Dendritic cell treated with granulocyte-macrophage colony-stimulating factor and Interleukin-4, amounts not matched to agents 40 ng/mL and 50 ng/mL, for 4 days (primary cell): Measurements from ENCODE around the gene LRSAM1.

Experiments
- H3K27ac Mint-ChIP-seq: one replicate; pipeline ENCODE4 v1.8.0; 2022; ENCODE audit warnings: mild to moderate bottlenecking, mixed read lengths
- H3K27me3 Mint-ChIP-seq: one replicate; pipeline ENCODE4 v1.8.0; 2022; ENCODE audit warnings: mild to moderate bottlenecking, mixed read lengths
- H3K36me3 Mint-ChIP-seq: one replicate; pipeline ENCODE4 v1.8.0; 2022; ENCODE audit warnings: low read depth, mixed read lengths
- H3K4me1 Mint-ChIP-seq: one replicate; pipeline ENCODE4 v1.8.0; 2022; ENCODE audit warnings: low read depth, mixed read lengths
- H3K4me3 Mint-ChIP-seq: one replicate; pipeline ENCODE4 v1.8.0; 2022; ENCODE audit warnings: mild to moderate bottlenecking, moderate library complexity, mixed read lengths
- H3K9me3 Mint-ChIP-seq: one replicate; pipeline ENCODE4 v1.8.0; 2022; ENCODE audit warnings: mixed read lengths
- intact Hi-C: fragments of 100-400 bp; cut with micrococcal nuclease; formaldehyde crosslinking; loops from one replicate; pipeline ENCODE4 v1.15.0; 2022

Gene LRSAM1

GRCh38 chr9:127419348-127419747, 32.0 kb upstream of the LRSAM1 start:
- Mint-ChIP-seq H3K4me1 (peaks cover 49% of the 10 kb centered on the region), H3K27ac (peak overlapping the region; percentile 77), H3K4me3 (no peak overlapping the region), H3K9me3 (no peaks in the 10 kb centered on the region), H3K27me3 (peaks cover 17% of the 10 kb centered on the region), H3K36me3 (peaks cover 12% of the 10 kb centered on the region)
- intact Hi-C loops: no loop called here

- Mint-ChIP-seq H3K27ac (no peak overlapping the region), H3K4me1 (peaks cover 54% of the 10 kb centered on the region), H3K36me3 (peaks cover 13% of the 10 kb centered on the region), H3K27me3 (peaks cover 6% of the 10 kb centered on the region), H3K4me3 (no peak overlapping the region), H3K9me3 (no peaks in the 10 kb centered on the region)
- intact Hi-C loops: loop anchor here (10.0 kb wide), 1 partner anchor 196 kb away; no protein-coding TSS in a partner anchor
Observed at GRCh38 chr9:127421057-127421456, 30.3 kb upstream of the LRSAM1 start.

DNA sequence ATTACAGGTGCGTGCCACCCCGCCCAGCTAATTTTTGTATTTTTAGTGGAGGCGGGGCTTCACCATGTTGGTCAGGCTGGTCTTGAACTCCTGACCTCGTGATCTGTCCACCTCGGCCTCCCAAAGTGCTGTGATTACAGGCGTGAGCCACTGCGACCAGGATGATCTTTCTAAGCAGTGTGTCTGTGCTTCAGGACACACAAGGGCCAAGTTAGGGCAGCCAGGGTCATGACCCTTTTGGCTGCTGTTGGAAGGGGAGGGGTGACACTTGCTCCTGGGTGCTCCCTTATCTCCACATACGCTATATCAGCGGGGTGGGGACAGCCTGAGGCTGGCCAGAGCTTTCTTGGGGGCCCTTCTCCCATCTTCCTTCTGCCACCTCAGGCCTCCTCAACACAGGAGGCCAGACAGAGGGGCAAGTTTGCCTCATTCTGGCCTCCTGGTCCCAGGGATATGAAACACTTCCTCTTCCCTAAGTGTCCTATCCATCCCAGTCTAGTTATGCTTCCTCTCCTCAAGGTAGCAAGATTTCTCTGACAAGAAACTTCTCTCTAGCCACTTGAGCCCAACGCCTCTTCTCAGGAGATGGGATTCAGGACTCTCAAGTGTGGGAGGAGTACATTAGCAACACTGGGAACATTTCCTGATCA, 29.1 kb upstream of the LRSAM1 start:
- no peaks in the 10 kb centered on the region for H3K27me3 Mint-ChIP-seq
- no peaks in the 10 kb centered on the region for H3K9me3 Mint-ChIP-seq
- H3K4me3 Mint-ChIP-seq: peak overlapping the region; percentile 99
- H3K27ac Mint-ChIP-seq: no peak overlapping the region
- peaks cover 59% of the 10 kb centered on the region for H3K4me1 Mint-ChIP-seq
- intact Hi-C loops: loop anchor here (10.0 kb wide), 1 partner anchor 197 kb away; no protein-coding TSS in a partner anchor
- peaks cover 22% of the 10 kb centered on the region for H3K36me3 Mint-ChIP-seq

DNA sequence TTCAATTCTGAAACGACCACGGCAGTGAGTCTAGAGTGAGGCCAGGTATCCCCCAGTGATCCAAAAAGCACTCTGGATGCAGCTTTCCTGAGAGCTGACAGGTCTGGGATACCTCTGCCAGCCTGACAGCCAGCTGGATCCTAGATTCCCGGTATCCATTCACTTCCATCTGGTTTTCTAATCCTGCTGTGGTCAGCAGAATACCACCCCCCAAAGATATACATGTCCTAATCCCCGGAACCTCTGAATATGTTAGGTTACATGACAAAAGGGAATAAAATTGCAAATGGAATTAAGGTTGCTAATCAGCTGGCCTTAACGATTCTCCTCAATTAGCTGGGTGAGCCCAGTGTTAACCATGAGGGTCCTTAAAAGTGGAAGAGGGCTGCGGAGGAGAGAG, 28.5 kb upstream of the LRSAM1 start:
- H3K4me1 Mint-ChIP-seq: peaks cover 57% of the 10 kb centered on the region
- H3K27ac Mint-ChIP-seq: peak overlapping the region; percentile 94
- H3K36me3 Mint-ChIP-seq: peaks cover 27% of the 10 kb centered on the region
- no peaks in the 10 kb centered on the region for H3K27me3 Mint-ChIP-seq
- H3K9me3 Mint-ChIP-seq: no peaks in the 10 kb centered on the region
- H3K4me3 Mint-ChIP-seq: peak overlapping the region; percentile 99
- intact Hi-C loops: loop anchor here (1.0 to 10.0 kb wide), 2 partner anchors 29 to 198 kb away; partner anchors contain the start of genes LRSAM1 and RPL12

- Mint-ChIP-seq H3K36me3 (peaks cover 34% of the 10 kb centered on the region), H3K9me3 (no peaks in the 10 kb centered on the region), H3K27me3 (no peaks in the 10 kb centered on the region), H3K4me1 (peaks cover 57% of the 10 kb centered on the region), H3K4me3 (peak overlapping the region; percentile 99), H3K27ac (peak overlapping the region; percentile 94)
- intact Hi-C loops: loop anchor here (1.0 to 10.0 kb wide), 2 partner anchors 28 to 199 kb away; partner anchors contain the start of genes LRSAM1 and RPL12
Observed at GRCh38 chr9:127423476-127423933, 27.8 kb upstream of the LRSAM1 start.

DNA sequence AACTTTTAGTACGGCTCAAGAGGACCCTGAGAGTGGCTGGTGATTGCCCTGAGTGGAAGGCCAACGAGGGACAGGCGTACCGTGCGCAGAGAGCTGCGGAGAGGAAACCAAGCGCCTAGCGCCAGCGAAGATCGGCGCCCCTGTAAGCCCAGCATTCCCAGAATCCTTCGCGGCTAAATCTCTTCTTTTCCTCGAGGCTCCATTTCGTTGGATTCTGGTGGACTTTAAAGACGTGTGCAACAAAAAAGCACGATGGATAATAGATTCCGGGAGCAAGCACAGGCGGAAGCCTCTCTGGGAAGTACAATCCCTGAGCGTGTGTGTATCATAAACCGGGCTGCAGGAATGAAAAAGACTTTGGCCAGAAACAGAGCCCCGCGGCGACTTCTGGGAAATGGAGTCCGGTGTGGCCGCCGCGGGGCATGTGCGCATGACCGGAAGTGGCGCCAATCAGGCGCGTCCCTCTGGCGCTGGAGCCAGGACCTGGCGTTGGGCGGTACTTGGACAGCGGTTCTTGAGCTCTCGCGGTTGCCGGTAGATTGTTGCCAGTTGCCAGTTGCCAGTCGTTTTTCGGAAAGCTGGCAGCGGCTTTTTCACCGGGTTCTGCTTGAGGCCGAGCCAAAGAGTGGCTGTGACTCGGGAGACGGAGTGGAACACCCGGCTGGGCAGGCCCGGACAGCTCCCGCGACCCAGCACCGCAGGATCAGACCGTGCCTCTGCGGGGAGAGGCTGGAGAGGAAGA, 27.2 kb upstream of the LRSAM1 start, which contains the start of gene ZNF79:
Gene ZNF79 (plus strand): TSS at position 449 of the 742 bp plus-strand sequence. CDS start 406 bp downstream, outside the sequence.
- intact Hi-C loops: loop anchor here (1.0 to 10.0 kb wide), 3 partner anchors 27 to 199 kb away; partner anchors contain the start of genes LRSAM1, RPL12 and SLC2A8
- Mint-ChIP-seq H3K4me1 (peaks cover 52% of the 10 kb centered on the region), H3K9me3 (no peaks in the 10 kb centered on the region), H3K36me3 (peaks cover 40% of the 10 kb centered on the region), H3K27me3 (no peaks in the 10 kb centered on the region), H3K4me3 (peak within 1 kb of the TSS; percentile 99), H3K27ac (peak within 1 kb of the TSS; percentile 94)

- Mint-ChIP-seq H3K36me3 (peaks cover 45% of the 10 kb centered on the region), H3K4me1 (peaks cover 47% of the 10 kb centered on the region), H3K27me3 (no peaks in the 10 kb centered on the region), H3K4me3 (peak overlapping the region; percentile 99), H3K27ac (peak overlapping the region; percentile 94), H3K9me3 (no peaks in the 10 kb centered on the region)
- intact Hi-C loops: loop anchor here (1.0 to 10.0 kb wide), 2 partner anchors 27 to 200 kb away; partner anchors contain the start of gene SLC2A8
Observed at GRCh38 chr9:127424676-127424999, 26.7 kb upstream of the LRSAM1 start.

DNA sequence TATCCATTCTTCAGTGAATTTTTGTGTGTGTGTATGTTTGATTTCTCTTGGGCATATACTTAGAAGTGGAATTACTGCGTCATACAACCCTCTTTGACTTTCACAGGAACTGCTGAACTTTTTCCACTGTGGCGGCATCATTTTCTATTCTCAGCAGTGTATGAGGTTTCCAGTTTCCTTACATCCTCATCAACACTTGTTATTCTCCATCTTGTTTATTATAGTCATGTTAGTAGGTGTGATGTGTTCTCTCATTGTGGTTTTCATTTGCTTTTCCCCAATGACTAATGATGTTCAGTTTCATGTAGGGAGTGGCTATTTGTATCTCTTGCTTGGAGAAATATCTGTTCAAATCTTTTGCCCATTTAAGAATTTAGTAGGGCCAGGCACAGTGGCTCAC, 24.6 kb upstream of the LRSAM1 start:
- H3K9me3 Mint-ChIP-seq: no peaks in the 10 kb centered on the region
- H3K27ac Mint-ChIP-seq: no peak overlapping the region
- no peaks in the 10 kb centered on the region for H3K27me3 Mint-ChIP-seq
- no peak overlapping the region for H3K4me3 Mint-ChIP-seq
- H3K4me1 Mint-ChIP-seq: peaks cover 40% of the 10 kb centered on the region
- intact Hi-C loops: loop anchor here (10.0 kb wide), 1 partner anchor 202 kb away; no protein-coding TSS in a partner anchor
- H3K36me3 Mint-ChIP-seq: peaks cover 63% of the 10 kb centered on the region

GRCh38 chr9:127428348-127428747, 23.0 kb upstream of the LRSAM1 start:
- H3K9me3 Mint-ChIP-seq: no peaks in the 10 kb centered on the region
- peaks cover 25% of the 10 kb centered on the region for H3K4me1 Mint-ChIP-seq
- intact Hi-C loops: loop anchor here (10.0 kb wide), 1 partner anchor 204 kb away; no protein-coding TSS in a partner anchor
- no peak overlapping the region for H3K27ac Mint-ChIP-seq
- H3K27me3 Mint-ChIP-seq: no peaks in the 10 kb centered on the region
- no peak overlapping the region for H3K4me3 Mint-ChIP-seq
- peaks cover 74% of the 10 kb centered on the region for H3K36me3 Mint-ChIP-seq

DNA sequence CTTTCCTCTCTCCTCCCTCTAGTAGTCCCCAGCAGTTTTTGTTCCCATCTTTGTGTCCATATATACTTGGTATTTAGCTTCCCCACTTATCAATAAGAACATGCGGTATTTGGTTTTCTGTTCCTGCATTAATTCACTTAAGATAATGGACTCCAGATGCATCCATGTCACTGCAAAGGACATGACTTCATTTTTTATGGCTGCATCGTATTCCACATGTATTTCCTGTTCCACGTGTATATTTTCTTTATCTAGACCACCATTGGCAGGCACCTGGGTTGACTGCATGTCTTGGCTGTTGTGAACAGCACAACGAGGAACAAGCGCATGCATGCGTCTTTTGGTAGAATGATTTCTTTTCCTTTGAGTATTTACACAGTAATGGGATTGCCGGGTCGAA, 20.9 kb upstream of the LRSAM1 start:
- no peaks in the 10 kb centered on the region for H3K9me3 Mint-ChIP-seq
- H3K27me3 Mint-ChIP-seq: no peaks in the 10 kb centered on the region
- intact Hi-C loops: no loop called here
- no peak overlapping the region for H3K27ac Mint-ChIP-seq
- H3K36me3 Mint-ChIP-seq: peaks cover 82% of the 10 kb centered on the region
- H3K4me1 Mint-ChIP-seq: peaks cover 15% of the 10 kb centered on the region
- H3K4me3 Mint-ChIP-seq: no peak overlapping the region

- H3K27ac Mint-ChIP-seq: no peak overlapping the region
- no peak overlapping the region for H3K4me3 Mint-ChIP-seq
- intact Hi-C loops: no loop called here
- H3K9me3 Mint-ChIP-seq: no peaks in the 10 kb centered on the region
- no peaks in the 10 kb centered on the region for H3K4me1 Mint-ChIP-seq
- no peaks in the 10 kb centered on the region for H3K27me3 Mint-ChIP-seq
- peaks cover 99% of the 10 kb centered on the region for H3K36me3 Mint-ChIP-seq
Observed at GRCh38 chr9:127437497-127438264, 13.6 kb upstream of the LRSAM1 start.

DNA sequence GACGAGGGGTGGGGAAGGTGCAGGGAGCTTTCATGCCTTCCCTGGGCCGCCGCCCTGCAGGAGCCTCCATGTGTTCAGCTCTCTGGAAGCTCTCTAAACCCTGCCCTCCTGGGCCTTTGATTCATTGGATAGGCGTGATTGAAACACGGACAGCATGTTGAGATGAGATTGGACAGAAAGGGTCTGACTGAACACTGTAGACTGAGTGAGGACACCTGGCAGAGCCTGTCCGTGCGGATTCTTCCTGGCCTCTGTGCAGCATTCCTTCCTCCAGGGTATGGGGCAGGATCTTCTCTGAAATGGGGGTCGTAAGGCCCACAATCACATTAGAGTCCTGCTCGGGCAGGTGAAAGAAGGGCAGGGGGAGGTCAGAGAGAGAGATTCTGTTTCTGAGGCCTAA, 12.9 kb upstream of the LRSAM1 start:
- no peak overlapping the region for H3K27ac Mint-ChIP-seq
- intact Hi-C loops: no loop called here
- H3K4me3 Mint-ChIP-seq: no peak overlapping the region
- peaks cover 99% of the 10 kb centered on the region for H3K36me3 Mint-ChIP-seq
- no peaks in the 10 kb centered on the region for H3K4me1 Mint-ChIP-seq
- no peaks in the 10 kb centered on the region for H3K27me3 Mint-ChIP-seq
- H3K9me3 Mint-ChIP-seq: no peaks in the 10 kb centered on the region

- H3K4me3 Mint-ChIP-seq: no peak overlapping the region
- no peak overlapping the region for H3K27ac Mint-ChIP-seq
- intact Hi-C loops: no loop called here
- H3K9me3 Mint-ChIP-seq: peaks cover 18% of the 10 kb centered on the region
- peaks cover 22% of the 10 kb centered on the region for H3K4me1 Mint-ChIP-seq
- H3K36me3 Mint-ChIP-seq: peaks cover 100% of the 10 kb centered on the region
- H3K27me3 Mint-ChIP-seq: no peaks in the 10 kb centered on the region
Observed at GRCh38 chr9:127444283-127444920, 6.9 kb upstream of the LRSAM1 start.
